ENCODE measurements around the gene KCNQ1.

- TF ChIP-seq CTCF (CRISPR knock-in tag; IDR thresholded peaks at IDR 0.05), result no peak
- TF ChIP-seq YY1 (IDR thresholded peaks at IDR 0.05; ENCODE audit: insufficient read depth, insufficient replicate concordance, low read depth, low read length), result no peak
- no peak for TF ChIP-seq TP53 (CRISPR knock-in tag; conservative IDR thresholded peaks at IDR 0.05)
- TF ChIP-seq POLR2AphosphoS2 (IDR thresholded peaks at IDR 0.05; ENCODE audit: low read depth, low read length), result no peak
- TF ChIP-seq KDM5A (IDR thresholded peaks at IDR 0.05; ENCODE audit: borderline replicate concordance, low read length), result no peak
- TF ChIP-seq NFE2L2 (IDR thresholded peaks at IDR 0.05; ENCODE audit: low read length), result no peak
- TF ChIP-seq RFXANK (CRISPR knock-in tag; IDR thresholded peaks at IDR 0.05), result no peak
These were observed 316.6 kb downstream of the KCNQ1 start for GRCh38 chr11:2761131-2762030.

All from HepG2 (cell line).